Measurements from ENCODE around the gene PTPRN2.

DNA sequence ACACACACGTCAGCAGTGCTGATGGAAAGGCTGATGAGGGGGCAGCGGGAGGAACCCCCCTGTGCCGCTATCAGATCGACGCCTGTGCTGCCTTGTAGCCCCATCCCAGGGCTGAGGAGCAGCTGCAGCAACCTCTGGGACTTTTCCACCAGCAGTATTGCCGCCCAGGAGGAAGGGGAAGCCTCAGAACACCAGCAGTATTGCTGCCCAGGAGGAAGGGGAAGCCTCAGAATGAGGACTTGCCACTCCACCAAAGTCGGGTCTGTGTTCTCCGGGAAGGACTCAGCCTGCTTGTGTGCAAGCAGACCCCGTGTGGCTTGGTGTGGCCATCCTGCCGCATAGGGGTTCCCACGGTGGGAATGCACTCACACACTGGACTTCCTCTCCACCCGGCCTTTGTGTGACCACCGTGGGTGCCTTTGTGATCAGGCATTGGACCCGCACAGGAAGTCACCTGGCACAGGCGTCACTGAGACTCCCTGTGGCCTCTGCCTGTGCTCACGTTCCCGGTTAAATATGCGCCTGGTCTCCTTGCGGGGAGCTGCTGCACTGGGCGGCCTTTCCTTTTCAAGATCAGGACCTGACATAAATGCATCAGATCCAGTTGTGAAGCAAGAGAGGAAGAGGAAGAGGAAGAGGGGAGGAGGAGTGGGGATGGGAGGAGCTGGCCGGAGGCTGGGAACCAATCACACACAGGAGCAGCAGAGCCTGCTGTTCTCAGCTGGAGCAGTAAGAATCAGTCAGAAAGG, 1002.3 kb downstream of the PTPRN2 start:
- TF ChIP-seq, protein P1, sequence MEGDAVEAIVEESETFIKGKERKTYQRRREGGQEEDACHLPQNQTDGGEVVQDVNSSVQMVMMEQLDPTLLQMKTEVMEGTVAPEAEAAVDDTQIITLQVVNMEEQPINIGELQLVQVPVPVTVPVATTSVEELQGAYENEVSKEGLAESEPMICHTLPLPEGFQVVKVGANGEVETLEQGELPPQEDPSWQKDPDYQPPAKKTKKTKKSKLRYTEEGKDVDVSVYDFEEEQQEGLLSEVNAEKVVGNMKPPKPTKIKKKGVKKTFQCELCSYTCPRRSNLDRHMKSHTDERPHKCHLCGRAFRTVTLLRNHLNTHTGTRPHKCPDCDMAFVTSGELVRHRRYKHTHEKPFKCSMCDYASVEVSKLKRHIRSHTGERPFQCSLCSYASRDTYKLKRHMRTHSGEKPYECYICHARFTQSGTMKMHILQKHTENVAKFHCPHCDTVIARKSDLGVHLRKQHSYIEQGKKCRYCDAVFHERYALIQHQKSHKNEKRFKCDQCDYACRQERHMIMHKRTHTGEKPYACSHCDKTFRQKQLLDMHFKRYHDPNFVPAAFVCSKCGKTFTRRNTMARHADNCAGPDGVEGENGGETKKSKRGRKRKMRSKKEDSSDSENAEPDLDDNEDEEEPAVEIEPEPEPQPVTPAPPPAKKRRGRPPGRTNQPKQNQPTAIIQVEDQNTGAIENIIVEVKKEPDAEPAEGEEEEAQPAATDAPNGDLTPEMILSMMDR (IDR thresholded peaks at IDR 0.05) = no peak
- TF ChIP-seq POLR2AphosphoS5 (IDR thresholded peaks at IDR 0.05; ENCODE audit: low read depth, low read length) (no peak), SIN3A (IDR thresholded peaks at IDR 0.05; ENCODE audit: borderline replicate concordance, insufficient read depth, low read depth, low read length) (no peak)
